ENCODE data around the gene PBX3.

GRCh38 chr9:125701351-125701750 is 45.8 kb upstream of the PBX3 start:
- TF ChIP-seq, protein P1, sequence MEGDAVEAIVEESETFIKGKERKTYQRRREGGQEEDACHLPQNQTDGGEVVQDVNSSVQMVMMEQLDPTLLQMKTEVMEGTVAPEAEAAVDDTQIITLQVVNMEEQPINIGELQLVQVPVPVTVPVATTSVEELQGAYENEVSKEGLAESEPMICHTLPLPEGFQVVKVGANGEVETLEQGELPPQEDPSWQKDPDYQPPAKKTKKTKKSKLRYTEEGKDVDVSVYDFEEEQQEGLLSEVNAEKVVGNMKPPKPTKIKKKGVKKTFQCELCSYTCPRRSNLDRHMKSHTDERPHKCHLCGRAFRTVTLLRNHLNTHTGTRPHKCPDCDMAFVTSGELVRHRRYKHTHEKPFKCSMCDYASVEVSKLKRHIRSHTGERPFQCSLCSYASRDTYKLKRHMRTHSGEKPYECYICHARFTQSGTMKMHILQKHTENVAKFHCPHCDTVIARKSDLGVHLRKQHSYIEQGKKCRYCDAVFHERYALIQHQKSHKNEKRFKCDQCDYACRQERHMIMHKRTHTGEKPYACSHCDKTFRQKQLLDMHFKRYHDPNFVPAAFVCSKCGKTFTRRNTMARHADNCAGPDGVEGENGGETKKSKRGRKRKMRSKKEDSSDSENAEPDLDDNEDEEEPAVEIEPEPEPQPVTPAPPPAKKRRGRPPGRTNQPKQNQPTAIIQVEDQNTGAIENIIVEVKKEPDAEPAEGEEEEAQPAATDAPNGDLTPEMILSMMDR (IDR thresholded peaks at IDR 0.05) = no peak
- TF ChIP-seq POLR2A (IDR thresholded peaks at IDR 0.05) = no peak
- TF ChIP-seq POLR2AphosphoS5 (IDR thresholded peaks at IDR 0.05; ENCODE audit: insufficient read depth in 1 of 2, low read depth in 1 of 2) = no peak
